Measurements from ENCODE around the gene JUNB. TPM values are rescaled to one million over a fixed set of nuclear protein-coding genes. Genes with fewer than 3 reads are reported as not detected.
A peak's percentile ranks its signal among the peaks of the same experiment; 100 is the strongest.

JUNB gene
- total and polyA plus RNA-seq, 2 of the 13 experiments (the other 11 are each of a cell fraction or from before 2014, with no cell fraction given): 7.7 to 8.2 TPM

DNA sequence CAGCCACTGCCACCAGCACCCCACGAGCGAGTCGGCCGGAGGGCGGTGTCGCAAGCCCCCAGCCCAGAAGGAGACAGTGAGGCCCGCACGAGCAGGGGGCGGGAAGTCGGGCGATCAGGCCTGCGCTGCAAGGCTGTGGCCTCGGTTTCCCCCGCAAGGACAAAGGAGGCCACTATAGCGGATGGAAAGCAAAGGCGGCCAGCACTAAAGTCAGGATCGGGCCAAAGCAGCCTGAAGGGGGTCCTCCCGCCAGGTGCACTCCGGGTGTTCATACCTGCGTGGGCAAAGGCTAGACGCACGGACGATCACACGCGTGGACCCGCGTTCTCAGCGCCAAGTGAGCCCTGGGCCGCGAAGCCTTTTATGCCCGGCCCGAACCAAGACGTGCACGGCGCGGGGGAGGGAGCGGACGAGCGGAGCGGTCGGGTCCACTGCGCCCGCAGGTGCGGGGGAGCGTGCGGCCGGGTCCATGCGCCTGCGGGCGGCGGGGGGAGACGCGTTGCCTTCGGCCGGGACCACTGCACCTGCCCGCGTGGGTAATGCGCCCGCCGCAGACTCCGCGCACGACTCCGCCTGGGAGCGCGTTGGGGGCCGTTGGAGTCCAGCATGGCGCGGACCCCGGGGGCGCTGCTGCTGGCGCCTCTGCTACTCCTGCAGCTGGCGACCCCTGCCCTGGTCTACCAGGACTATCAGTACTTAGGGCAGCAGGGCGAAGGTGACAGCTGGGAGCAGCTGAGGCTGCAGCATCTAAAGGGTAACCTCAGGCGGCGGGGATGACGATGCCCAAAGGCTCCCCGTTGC, 10.4 kb downstream of the JUNB start, which contains the start of the genes PRDX2 and THSD8 (continued):
- TF ChIP-seq, protein P1, sequence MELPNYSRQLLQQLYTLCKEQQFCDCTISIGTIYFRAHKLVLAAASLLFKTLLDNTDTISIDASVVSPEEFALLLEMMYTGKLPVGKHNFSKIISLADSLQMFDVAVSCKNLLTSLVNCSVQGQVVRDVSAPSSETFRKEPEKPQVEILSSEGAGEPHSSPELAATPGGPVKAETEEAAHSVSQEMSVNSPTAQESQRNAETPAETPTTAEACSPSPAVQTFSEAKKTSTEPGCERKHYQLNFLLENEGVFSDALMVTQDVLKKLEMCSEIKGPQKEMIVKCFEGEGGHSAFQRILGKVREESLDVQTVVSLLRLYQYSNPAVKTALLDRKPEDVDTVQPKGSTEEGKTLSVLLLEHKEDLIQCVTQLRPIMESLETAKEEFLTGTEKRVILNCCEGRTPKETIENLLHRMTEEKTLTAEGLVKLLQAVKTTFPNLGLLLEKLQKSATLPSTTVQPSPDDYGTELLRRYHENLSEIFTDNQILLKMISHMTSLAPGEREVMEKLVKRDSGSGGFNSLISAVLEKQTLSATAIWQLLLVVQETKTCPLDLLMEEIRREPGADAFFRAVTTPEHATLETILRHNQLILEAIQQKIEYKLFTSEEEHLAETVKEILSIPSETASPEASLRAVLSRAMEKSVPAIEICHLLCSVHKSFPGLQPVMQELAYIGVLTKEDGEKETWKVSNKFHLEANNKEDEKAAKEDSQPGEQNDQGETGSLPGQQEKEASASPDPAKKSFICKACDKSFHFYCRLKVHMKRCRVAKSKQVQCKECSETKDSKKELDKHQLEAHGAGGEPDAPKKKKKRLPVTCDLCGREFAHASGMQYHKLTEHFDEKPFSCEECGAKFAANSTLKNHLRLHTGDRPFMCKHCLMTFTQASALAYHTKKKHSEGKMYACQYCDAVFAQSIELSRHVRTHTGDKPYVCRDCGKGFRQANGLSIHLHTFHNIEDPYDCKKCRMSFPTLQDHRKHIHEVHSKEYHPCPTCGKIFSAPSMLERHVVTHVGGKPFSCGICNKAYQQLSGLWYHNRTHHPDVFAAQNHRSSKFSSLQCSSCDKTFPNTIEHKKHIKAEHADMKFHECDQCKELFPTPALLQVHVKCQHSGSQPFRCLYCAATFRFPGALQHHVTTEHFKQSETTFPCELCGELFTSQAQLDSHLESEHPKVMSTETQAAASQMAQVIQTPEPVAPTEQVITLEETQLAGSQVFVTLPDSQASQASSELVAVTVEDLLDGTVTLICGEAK (IDR thresholded peaks at IDR 0.05): no peak
- TF ChIP-seq, protein P1 (CRISPR knock-in tag; IDR thresholded peaks at IDR 0.05): peak; percentile 90
- TF ChIP-seq KLF9 (CRISPR knock-in tag; IDR thresholded peaks at IDR 0.05; ENCODE audit: low read depth) (no peak), RFXAP (CRISPR knock-in tag; IDR thresholded peaks at IDR 0.05; ENCODE audit: borderline replicate concordance) (0 out of 2 replicates have a peak, but pooled peaks have one; percentile 70), EED (CRISPR knock-in tag; IDR thresholded peaks at IDR 0.05) (peak; percentile 90), GATA4 (IDR thresholded peaks at IDR 0.05; ENCODE audit: borderline replicate concordance, low read depth) (peak; percentile 86), RBFOX2 (IDR thresholded peaks at IDR 0.05; ENCODE audit: low read depth, low read length) (peak; percentile 98), ZFP36L1 (CRISPR knock-in tag; IDR thresholded peaks at IDR 0.05) (0 out of 2 replicates have a peak, but pooled peaks have one; percentile 37), ZNF124 (CRISPR knock-in tag; IDR thresholded peaks at IDR 0.05) (peak; percentile 90), NR2C2 (CRISPR knock-in tag; IDR thresholded peaks at IDR 0.05; ENCODE audit: borderline replicate concordance) (peak; percentile 73), CEBPB (IDR thresholded peaks at IDR 0.05; ENCODE audit: borderline replicate concordance, low read depth, low read length) (no peak), ZNF160 (CRISPR knock-in tag; IDR thresholded peaks at IDR 0.05) (peak; percentile 81; the same call in 1 of the 2 replicates)
- TF ChIP-seq, protein P2, sequence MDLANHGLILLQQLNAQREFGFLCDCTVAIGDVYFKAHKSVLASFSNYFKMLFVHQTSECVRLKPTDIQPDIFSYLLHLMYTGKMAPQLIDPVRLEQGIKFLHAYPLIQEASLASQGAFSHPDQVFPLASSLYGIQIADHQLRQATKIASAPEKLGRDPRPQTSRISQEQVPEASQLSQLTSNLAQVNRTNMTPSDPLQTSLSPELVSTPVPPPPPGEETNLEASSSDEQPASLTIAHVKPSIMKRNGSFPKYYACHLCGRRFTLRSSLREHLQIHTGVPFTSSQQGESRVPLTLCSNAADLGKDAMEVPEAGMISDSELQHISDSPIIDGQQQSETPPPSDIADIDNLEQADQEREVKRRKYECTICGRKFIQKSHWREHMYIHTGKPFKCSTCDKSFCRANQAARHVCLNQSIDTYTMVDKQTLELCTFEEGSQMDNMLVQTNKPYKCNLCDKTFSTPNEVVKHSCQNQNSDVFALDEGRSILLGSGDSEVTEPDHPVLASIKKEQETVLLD (CRISPR knock-in tag; IDR thresholded peaks at IDR 0.05; ENCODE audit: low read depth): peak; percentile 35; the same call in 1 of the 2 replicates
- TF ChIP-seq, protein P3, sequence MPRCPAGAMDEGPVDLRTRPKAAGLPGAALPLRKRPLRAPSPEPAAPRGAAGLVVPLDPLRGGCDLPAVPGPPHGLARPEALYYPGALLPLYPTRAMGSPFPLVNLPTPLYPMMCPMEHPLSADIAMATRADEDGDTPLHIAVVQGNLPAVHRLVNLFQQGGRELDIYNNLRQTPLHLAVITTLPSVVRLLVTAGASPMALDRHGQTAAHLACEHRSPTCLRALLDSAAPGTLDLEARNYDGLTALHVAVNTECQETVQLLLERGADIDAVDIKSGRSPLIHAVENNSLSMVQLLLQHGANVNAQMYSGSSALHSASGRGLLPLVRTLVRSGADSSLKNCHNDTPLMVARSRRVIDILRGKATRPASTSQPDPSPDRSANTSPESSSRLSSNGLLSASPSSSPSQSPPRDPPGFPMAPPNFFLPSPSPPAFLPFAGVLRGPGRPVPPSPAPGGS (CRISPR knock-in tag; IDR thresholded peaks at IDR 0.05): peak; percentile 92

Data from HepG2 (cell line).